Muscle of arm (tissue), 12 donors: ENCODE data around the gene ADI1. TPM values are rescaled to one million over a fixed set of nuclear protein-coding genes. Genes with fewer than 3 reads are reported as not detected.
"Not testable (repeated sequence)": the region's sequence is repeated elsewhere in the genome, so short reads cannot be mapped to it uniquely, and the experiment has no call there.

Experiments used
- DNase-seq: peaks from one replicate; pipeline ENCODE4 v3.0.0-alpha.2; 2013
- polyA plus RNA-seq, 12 donors: library from polyadenylated mRNA; unstranded; fragments of 120-200 nt; gene quantifications; one replicate each; pipeline ENCODE4 v1.2.1, GENCODE V29; 2013; ENCODE audit not compliant: insufficient read length in 12 of 12

The ADI1 gene
- polyA plus RNA-seq, 12 donors = 43.1 to 73.4 (median 62.7) TPM; not detected in 1

DNA sequence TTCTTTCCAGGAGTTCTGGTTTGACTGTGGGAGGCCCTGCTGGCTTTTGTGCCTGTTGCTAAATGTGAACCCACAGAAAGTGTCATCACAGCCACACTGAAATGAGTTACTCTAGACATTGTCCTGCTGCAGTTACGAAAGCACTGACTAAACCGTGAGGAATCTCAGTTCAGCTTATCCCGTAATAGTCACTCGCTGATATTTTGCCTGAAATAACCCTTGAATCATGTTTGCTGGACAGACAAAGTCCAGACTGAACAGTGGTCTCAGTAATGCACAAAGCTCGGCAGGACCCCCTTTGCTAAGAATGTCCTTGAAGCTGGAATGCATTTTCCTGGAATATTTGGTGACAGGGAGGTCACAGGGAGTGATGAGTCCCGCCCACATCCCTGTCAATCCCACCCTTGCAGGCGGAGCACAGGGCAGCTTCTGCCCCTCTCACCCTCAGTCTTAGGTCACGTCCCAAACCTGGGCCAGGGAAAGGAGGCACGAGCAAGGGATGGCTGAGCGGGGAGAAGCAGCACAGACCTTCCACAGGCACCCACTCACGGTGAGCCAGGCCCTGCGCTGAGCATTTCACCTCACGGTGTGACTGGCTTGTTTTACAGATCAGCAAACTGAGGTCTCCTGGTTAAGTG, 53.4 kb downstream of the ADI1 start:
- no peak for DNase-seq

DNA sequence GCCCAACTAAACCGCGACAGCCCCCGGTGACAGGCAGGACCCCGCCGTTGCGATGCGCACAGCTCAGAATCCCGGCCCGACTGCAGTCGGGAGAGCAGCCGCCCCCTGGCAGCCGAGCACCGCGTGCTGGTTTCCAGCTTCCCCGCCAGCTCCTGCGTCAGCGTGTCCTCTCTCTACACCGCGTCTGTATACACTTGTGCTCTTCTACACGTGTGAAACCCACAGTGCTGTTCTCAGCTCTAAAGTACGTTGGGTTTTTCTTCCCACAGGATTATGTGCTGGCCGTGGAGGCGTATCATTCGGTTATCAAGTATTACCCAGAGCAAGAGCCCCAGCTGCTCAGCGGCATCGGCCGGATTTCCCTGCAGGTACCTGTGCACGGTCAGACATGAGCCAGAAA, 54.0 kb downstream of the ADI1 start:
- no peak for DNase-seq

- DNase-seq = no peak
These were observed 54.8 kb downstream of the ADI1 start for GRCh38 chr2:3464401-3465005.

DNA sequence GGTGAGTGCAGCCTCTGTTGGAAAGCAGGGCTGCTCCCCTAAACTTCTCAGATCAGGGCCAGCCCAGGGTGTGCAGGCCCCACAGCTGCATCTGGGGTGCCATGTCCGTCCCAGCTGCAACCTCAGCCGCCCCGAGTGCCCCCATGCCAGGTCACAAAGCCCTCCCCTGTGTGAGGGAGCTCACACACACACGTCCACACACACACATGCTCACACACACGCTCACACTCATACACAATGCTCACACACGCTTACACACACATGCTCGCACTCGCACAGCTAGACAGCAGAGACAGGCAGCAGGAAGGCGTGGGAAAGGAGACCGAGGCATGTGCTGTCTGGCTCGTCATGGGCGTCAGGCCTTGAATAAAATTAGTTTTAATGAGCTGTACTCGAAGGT, 55.4 kb downstream of the ADI1 start:
- DNase-seq = no peak

- DNase-seq = no peak
These were observed 56.0 kb downstream of the ADI1 start for GRCh38 chr2:3463186-3463835.

- no peak for DNase-seq
These were observed 56.7 kb downstream of the ADI1 start for GRCh38 chr2:3462493-3463104.

DNA sequence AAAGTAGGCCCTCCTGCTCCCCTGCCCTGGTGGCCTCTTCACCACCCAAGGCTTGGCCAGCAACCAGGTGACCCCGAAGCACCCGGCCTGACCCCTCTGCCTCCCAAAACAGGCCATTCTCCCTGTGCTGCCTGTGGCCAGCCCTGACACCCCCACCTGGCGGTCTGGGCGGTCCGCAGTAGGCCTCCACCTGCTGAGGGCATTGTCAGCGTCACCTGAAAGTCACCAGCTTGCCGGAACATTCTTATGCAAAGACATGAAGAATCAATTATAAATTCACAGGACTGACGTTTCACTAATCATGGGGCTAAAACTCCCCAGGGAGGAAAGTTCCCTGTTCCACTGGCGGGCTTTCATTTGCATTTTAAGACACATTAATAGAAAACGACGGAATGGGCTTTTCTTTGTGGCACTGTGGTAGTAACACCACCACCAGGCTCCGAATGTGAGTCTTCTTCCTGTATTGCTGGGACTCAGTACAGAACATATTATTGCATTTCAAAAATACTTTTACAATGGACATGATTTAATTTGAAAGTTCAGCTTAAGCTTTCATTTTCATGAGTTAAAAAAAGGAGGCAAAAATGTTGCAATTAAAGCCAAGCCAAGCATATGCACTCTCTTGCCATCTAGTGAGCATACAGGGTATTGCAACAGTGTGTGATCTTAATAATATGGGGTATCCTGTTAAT, 57.4 kb downstream of the ADI1 start:
- peak; percentile 60 for DNase-seq

DNA sequence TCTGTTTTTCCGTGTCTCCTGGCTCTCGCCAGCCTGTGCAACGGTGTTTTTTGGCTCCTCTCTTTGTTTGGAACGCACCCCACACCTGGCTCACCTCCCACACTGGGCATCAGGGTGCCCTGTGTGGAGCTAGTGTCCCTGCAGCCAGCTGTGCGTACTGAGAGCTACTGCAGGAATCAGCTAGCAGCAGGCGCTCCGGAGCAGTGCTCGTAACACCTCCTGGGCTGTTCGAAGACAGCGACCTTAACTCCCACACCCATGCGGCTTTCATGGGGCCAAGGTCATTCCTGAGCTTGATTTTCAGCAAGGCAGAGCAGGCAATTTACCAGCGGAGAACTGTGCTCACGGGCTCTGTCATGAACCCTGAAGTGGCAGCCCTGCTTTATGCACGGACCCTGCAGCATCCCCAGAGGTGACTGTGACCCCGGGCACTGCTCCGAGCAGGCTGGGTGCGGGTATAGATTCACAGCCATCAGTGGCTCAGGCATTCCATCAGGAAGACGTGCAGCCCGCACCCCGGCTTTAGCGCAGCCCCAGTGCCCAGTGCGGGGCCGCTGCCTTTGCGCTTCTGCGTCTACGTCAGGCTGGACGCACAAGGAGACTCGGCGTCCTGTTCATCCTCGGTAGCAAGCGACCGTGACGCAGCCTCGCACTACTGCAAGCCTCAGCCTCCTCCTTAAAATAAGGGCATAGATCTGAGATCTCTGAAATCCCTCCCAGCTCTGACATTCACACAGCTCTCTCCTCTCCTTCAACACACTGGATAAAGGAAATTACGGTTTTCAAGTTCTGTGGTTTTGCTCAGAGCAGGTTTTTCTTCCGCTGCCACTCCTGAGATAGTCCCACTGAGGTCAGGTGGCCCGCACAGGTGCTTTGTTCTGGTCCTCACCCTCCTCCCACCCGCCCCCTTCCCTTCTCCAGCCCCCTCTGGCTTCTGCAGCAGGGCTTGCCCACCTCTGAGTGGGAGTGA, 58.2 kb downstream of the ADI1 start:
- no peak for DNase-seq

DNA sequence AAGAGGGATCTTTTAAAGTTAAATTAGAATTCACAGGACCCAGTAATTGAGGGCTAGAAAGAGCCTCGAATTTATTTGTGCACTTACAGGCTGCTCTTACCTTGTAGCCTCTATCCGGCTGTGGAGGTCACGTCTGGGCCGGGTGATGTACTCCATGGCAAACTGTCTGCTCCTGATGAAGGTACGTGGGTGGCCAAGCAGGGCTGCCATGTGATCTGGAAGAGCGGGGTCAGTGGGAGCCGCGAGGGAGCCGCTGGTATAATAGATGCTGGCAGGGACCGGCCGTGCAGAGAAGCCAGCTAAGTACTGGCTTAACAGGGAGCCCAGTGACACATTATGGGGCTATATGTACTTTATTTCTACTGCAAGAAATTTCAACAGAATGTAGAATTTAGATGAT, 59.2 kb downstream of the ADI1 start:
- DNase-seq = no peak

DNA sequence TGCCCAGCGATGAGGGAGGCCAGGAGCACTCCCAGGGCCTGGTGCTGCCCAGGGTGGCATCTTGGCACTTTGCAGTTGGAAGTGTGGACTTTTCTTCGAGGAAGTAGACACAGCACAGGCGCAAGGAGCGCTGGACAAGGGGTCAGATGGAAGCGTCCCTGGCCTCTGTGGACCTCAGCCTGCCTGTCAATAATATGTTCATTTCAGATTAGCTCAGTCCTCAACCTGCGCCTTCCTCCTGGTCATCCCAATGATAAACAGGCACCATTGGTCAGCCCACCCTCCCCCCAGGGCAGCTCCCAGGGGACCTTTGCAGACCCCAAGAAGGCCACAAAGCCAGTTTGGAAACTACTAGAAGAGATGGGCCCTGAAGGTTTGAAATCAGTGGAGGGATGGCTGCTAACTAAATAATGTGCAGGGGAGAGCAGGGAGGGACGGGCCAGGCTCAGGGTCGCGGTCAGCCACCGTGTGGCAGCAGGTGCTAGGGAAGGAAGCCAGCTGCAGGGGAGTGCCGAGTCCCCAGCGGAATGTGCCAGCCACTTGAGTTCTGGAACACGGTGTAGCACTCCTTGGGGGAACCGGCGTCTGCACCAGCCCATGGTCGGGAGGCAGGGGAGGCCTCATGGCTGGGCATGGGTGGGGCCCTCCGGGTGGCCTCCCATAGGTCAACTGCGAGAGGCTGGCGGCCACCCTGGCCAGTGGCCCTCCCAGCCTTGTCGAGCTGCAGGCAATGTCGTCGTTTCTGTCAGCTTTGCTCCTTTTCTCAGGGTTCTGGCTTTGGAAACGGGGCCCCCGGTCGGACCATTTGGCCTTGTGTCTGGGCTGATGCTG, 59.9 kb downstream of the ADI1 start:
- DNase-seq = no peak

DNA sequence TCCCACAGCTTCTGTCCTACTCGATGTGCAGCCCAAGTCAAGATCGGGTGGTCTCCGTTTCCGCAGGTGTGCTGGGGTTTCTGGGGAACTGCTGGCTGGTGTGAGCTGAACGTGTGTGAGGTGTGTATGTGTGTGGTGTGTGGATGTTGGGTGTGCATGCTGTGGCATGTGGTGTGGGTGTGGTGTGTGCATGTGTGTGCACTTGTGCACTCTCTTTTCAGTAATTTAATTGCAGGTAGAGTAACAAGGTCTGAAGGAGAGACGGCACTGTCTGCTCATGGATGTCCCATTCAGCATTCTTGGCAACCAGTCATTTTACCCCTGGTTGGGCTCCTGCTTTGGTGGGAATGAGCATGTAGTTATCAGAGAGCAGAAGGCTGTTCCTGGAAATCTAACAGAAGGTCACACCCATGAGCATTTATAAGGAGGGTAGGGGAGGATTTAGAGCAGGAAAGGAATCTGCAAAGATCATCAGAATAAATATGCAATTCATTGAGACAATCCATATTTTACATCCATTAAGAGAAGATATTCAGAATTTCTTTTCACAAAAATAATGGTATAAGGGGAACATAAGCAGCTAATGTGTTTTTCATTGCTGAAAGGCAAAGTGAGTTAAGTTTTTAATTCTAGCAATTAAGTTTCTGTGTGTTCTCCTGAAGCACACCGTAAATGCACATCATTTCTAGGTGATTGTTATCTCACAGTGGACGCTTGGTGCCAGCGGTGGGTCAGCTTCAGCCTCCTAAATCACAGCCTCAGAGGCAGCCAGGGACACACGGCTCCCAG, 60.7 kb downstream of the ADI1 start:
- DNase-seq = no peak

DNA sequence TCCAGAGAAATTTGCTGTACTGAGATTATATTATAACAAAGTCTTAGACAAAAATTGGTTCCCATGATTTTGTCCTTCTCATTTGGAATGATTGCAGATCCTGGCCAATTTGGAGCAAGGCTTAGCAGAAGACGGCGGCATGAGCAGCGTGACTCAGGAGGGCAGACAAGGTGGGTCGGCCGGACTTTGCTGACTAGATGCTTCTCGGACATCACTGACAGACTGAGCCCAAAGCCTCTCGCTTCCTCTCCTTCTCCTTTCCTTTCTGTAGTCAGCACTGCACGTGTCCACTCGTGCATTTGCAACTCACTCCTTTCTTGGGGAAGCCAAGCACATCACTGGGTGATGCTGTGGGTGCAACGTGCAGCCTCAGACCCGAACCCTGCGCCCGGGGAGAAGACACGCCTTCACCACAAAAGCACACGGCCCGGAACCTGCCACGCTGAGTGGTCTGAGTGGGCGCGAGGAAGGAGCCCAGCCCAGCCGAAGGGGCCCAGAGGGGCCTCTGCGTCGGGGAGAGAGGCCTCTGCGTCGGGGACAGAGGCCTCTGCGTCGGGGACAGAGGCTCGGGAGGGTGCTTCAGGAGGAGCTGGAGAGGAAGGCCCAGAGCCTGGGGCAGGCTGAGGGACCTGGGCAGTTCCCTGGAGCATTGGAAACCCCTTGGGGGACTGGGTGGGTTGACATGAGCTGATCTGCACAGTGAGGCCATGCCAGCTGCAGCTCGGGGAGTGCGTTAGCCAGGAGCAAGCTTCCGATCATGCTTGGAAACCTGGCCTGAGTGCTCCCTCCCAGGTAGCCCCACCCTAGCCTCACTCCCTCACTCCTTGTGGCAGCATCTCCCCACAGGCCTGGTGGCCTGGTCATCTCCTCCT, 61.6 kb downstream of the ADI1 start:
- no peak for DNase-seq

- no peak for DNase-seq
These were observed 63.2 kb downstream of the ADI1 start for GRCh38 chr2:3456125-3456524.

DNA sequence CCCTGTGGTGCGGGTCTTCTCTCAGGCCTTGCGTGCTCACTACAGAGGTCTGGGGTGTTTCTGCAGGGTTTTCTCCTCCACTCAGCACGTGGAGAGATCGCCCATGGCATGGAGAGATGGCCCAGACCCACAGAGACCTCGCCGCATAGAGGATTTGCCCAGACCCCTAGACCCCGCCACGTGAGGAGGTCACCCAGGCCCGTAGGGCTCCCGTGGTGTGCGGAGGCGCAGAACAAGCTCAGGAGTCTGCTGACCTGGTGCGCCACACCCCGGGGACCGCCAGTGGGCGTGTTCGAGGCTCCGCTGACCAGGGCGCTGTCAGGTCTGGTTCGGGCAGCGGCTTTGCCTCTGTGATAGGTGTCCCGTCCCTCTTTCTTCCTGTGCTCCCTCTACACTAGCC, 64.5 kb downstream of the ADI1 start:
- no peak for DNase-seq

DNA sequence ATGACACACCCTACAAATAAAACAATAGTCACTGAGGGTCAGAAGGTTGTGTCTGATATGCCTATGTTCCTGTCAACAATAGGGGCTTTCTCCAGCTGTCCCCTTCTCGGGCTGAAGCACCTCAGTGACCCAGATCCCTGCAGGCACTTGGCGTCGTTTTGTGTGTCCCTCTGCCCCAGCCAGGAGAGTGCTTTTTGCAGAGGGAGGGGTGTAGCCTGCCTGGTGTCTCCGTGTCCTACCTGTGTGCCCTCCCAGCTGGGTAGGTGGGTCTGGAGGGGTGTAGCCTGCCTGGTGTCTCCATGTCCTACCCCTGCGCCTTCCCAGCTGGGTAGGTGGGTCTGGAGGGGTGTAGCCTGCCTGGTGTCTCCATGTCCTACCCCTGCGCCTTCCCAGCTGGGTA, 65.3 kb downstream of the ADI1 start:
- not testable (repeated sequence) for DNase-seq

DNA sequence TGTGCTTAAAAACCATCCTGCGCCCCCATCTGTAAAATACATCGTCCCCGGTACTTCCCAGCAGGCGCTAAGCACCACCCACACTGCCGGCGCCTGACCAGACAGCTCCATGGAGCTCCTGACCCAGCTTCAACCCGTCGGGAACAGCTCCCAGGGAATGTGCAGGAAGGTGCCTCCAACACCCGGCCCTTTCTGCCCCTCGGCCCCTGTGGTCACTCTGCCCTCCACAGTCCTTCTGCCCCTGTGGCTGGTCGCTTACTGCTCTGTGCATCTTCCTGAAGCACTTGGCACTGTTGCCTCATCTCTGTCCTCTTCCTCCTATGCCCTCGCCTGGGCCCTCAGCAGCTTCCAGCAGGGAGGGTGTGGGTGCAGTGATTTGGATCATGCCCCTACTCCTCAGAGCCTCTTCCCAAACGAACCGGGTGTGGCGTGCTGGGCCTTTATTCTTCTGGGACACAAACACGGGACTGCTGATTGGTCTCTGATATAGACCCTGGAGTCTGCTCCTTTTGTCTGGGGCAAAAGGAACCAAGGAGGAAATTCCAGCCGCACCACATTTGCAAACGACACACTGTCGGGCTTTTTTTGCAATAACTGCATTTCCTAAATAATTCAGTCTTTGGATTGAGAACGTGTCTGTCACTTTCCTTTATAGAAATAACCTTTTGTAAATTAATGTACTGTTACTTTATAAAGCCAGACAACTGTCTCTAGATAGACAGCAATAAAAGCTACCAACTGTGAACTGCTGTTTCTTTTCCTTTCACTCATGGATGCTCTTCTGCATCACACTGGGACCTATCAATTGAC, 65.9 kb downstream of the ADI1 start:
- no peak for DNase-seq

DNA sequence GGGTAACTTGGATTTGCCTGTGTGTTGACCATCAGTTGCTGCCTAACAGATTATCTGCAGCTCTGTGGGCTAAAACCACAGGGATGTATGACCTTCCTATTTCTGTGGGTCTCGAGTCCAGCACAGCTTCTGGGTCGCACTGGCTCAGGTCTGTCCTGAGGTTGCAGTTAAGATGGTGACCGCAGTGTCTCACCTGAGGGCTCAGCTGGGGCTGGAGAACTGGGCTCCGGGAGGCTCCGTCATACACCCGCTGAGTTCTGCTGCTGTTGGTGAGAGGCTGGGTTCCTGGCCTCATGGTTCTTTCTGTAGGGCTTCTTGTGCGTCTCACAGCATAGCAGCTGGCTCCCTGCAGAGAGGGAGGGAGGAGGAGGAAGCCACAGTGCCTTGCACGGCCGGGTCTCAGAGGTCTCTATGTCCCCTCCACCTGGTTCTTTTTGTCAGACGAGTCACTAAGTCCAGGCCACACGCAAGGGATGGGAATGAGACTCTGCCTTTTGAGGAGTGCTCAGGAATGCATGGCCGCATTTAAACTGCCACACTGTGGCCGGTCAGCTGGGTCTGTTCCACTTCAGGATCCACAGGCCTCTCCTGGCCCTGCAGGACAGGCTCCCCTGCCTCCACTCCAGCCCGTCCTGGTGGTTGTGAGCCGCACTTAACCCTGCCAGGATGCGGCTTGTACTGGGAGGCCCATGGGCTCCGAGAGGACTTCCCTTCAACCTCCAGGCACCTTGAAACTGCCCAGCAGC, 67.2 kb downstream of the ADI1 start:
- no peak for DNase-seq
